Sigmoid colon (tissue), 7 donors: Measurements from ENCODE around the gene PPP1R3C. TPM values are rescaled to one million over a fixed set of nuclear protein-coding genes. Genes with fewer than 3 reads are reported as not detected.

Source experiments
- DNase-seq: peaks from one replicate; pipeline ENCODE4 v3.0.0-alpha.2; 2019
- H3K27ac ChIP-seq, 4 donors: fragments of 200-600 bp; sonication (generic); one replicate each; pipeline ENCODE4 v1.5.1; 2016 to 2019; ENCODE audit warnings: mild to moderate bottlenecking in 1 of 4
- H3K27me3 ChIP-seq, 3 donors: fragments of 200-600 bp; sonication (generic); one replicate each; pipeline ENCODE4 v1.5.1; 2019; ENCODE audit warnings: mild to moderate bottlenecking in 1 of 3
- H3K36me3 ChIP-seq, 4 donors: fragments of 200-600 bp; sonication (generic); one replicate each; pipeline ENCODE4 v1.5.1; 2016 to 2019
- H3K4me1 ChIP-seq, 4 donors: fragments of 200-600 bp; sonication (generic); one replicate each; pipeline ENCODE4 v1.5.1; 2017 to 2019
- H3K4me3 ChIP-seq, 4 donors: fragments of 200-600 bp; sonication (generic); one replicate each; pipeline ENCODE4 v1.5.1; 2017 to 2019; ENCODE audit warnings: mild to moderate bottlenecking in 2 of 4, moderate library complexity in 1 of 4
- H3K9me3 ChIP-seq, 4 donors: fragments of 200-600 bp in 3 of 4; sonication (generic) in 3 of 4; one replicate each; pipeline versions ENCODE4 v1.5.1 to v1.6.1; 2013 to 2019
- CTCF ChIP-seq, 4 experiments: fragments of 450-650 bp in 3 of 4; fragments of 200-600 bp in 1 of 4; IDR thresholded peaks; one replicate each; pipeline ENCODE4 v1.5.1; 2016 to 2019; ENCODE audit warnings: antibody characterized with exemption in 4 of 4, mild to moderate bottlenecking in 3 of 4, moderate library complexity in 2 of 4
- EP300 ChIP-seq, 4 donors: sonication (generic); formaldehyde crosslinking; IDR thresholded peaks; one replicate each; pipeline ENCODE4 v1.6.1; 2017; ENCODE audit warnings: antibody characterized with exemption in 4 of 4
- POLR2A ChIP-seq, 2 donors: fragments of 450-650 bp; IDR thresholded peaks; one replicate each; pipeline ENCODE4 v1.6.1; 2016; ENCODE audit warnings: antibody characterized with exemption in 2 of 2, mild to moderate bottlenecking in 2 of 2, moderate library complexity in 2 of 2
- POLR2AphosphoS5 ChIP-seq, 4 donors: sonication (generic); formaldehyde crosslinking; IDR thresholded peaks; one replicate each; pipeline ENCODE4 v1.6.1; 2017; ENCODE audit warnings: antibody characterized with exemption in 4 of 4
- WGBS, 2 donors: extraction: QIAGEN DNeasy Blood & Tissue Kit; methylation state at CpG; one replicate each; pipeline ENCODE4 v1.1.7; 2013; 5-methylcytosine and 5-hydroxymethylcytosine counted together
- intact Hi-C: fragments of 100-400 bp; cut with DNase I; formaldehyde crosslinking; loops from one replicate; pipeline ENCODE4 v1.15.1; 2023
- polyA plus RNA-seq, 3 donors: library from polyadenylated mRNA; stranded (reverse); fragments of 200-250 nt; gene quantifications; one replicate each; pipeline ENCODE4 v1.2.3, GENCODE V29; 2013
- total RNA-seq, 4 donors: library from RNA; depleted of rRNA; stranded (reverse); fragments of >200 nt; gene quantifications; one replicate each; pipeline ENCODE4 v1.1.0, GENCODE V29; 2016
- donor health status: healthy with polysubstance abuse.
- donor health status: Bipolar disorder and iron deficiency.
- donor health status: healthy.

PPP1R3C gene
- total and polyA plus RNA-seq, 7 donors = 1.9 to 40.0 (median 23.7) TPM

DNA sequence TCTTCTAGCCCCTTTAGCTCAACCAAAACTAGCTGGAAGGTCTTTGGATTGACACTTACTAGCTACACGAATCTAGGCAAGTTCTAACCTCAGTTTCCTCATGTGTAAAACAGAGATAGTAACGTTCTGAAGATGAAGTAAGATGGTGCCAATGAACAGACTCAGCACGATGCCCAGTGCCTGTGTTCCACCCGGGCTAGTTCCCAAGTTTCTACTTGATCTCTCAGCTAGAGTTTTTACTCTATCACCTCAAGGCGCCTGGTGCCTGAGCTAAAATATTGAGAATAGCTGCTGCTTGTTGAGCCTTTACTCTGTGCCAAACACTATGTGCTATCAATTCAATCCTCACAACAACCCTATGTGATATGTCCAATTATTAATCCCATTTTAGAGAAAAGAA is 1.4 kb upstream of the PPP1R3C start:
- 83 to 87% methylated on average over 5 of the region's 5 CpGs for WGBS, 2 donors
- TF ChIP-seq POLR2A (IDR thresholded peaks at IDR 0.05) = no peak
- TF ChIP-seq CTCF (IDR thresholded peaks at IDR 0.05) = no peak
- TF ChIP-seq POLR2AphosphoS5 (IDR thresholded peaks at IDR 0.05) = no peak
- no peak for TF ChIP-seq EP300 (IDR thresholded peaks at IDR 0.05)
- peak overlapping the region; percentile 77 to 93 (median 86) for H3K27ac ChIP-seq
- H3K36me3 ChIP-seq = peaks cover 0 to 14% (median 10%) of the 10 kb centered on the region in 4 donors
- peaks cover 0 to 44% (median 30%) of the 10 kb centered on the region in 4 donors for H3K4me1 ChIP-seq
- H3K27me3 ChIP-seq = no peaks in the 10 kb centered on the region
- DNase-seq = no peak
- H3K9me3 ChIP-seq = no peaks in the 10 kb centered on the region
- intact Hi-C loops = loop anchor here (5.0 to 10.0 kb wide), 3 partner anchors 161 to 469 kb away; partner anchors contain the start of genes FGFBP3 and TNKS2
- no peak overlapping the region for H3K4me3 ChIP-seq

DNA sequence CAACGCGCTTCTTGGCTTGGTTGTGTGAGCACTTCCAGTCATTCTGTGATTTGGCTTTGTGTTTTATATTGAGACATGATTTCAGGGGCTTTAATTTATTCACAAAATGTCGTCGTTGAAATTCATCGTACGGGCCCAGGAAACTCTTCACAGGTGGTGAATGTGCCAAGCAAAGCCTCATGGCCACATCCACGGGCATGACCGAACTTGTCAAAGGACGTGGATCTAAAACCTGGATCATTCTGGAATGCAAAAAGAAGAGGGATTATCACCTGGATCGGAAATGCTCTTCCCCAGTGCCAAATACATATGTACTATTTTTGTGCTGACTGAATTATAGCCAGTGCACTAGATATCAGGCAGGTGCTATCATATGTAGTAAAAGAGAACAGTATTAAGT is 2.2 kb downstream of the PPP1R3C start:
- intact Hi-C loops = loop anchor here (5.0 to 10.0 kb wide), 3 partner anchors 164 to 466 kb away; partner anchors contain the start of genes FGFBP3 and TNKS2
- no peak for TF ChIP-seq POLR2AphosphoS5 (IDR thresholded peaks at IDR 0.05)
- no peak for TF ChIP-seq CTCF (IDR thresholded peaks at IDR 0.05)
- TF ChIP-seq POLR2A (IDR thresholded peaks at IDR 0.05) = no peak
- TF ChIP-seq EP300 (IDR thresholded peaks at IDR 0.05) = no peak
- 93 to 94% methylated on average over 10 of the region's 10 CpGs for WGBS, 2 donors
- Histone ChIP-seq H3K4me1 (peaks cover 0 to 70% (median 49%) of the 10 kb centered on the region in 4 donors), H3K27ac (peak overlapping the region; percentile 77 to 93 (median 86)), H3K4me3 (peak overlapping the region in 3 of 4 donors; percentile 57 to 77 (median 58)), H3K27me3 (no peaks in the 10 kb centered on the region), H3K36me3 (peaks cover 0 to 30% (median 12%) of the 10 kb centered on the region in 4 donors), H3K9me3 (no peaks in the 10 kb centered on the region)
- DNase-seq = no peak

- TF ChIP-seq POLR2A (IDR thresholded peaks at IDR 0.05) = no peak
- TF ChIP-seq CTCF (IDR thresholded peaks at IDR 0.05) = no peak
- TF ChIP-seq POLR2AphosphoS5 (IDR thresholded peaks at IDR 0.05) = no peak
- TF ChIP-seq EP300 (IDR thresholded peaks at IDR 0.05) = no peak
- Histone ChIP-seq H3K36me3 (peaks cover 0 to 37% (median 12%) of the 10 kb centered on the region in 4 donors), H3K27ac (peak overlapping the region; percentile 20 to 93 (median 86)), H3K27me3 (no peaks in the 10 kb centered on the region), H3K4me3 (peak overlapping the region in 2 of 4 donors; percentile 23 to 57), H3K9me3 (no peaks in the 10 kb centered on the region), H3K4me1 (peaks cover 0 to 66% (median 49%) of the 10 kb centered on the region in 4 donors)
- WGBS, 2 donors = 92 to 94% methylated on average over 11 of the region's 11 CpGs
- intact Hi-C loops = loop anchor here (5.0 to 10.0 kb wide), 3 partner anchors 165 to 465 kb away; partner anchors contain the start of genes FGFBP3 and TNKS2
- no peak for DNase-seq
Observed at GRCh38 chr10:91629715-91630549, 2.9 kb downstream of the PPP1R3C start.

GRCh38 chr10:91628383-91628782 is 4.5 kb downstream of the PPP1R3C start:
- 89% methylated on average over 1 of the region's 1 CpG for WGBS, 2 donors
- intact Hi-C loops = no loop called here
- H3K27me3 ChIP-seq = no peaks in the 10 kb centered on the region
- no peak for DNase-seq
- no peak for TF ChIP-seq CTCF (IDR thresholded peaks at IDR 0.05)
- TF ChIP-seq POLR2AphosphoS5 (IDR thresholded peaks at IDR 0.05) = no peak
- no peak for TF ChIP-seq POLR2A (IDR thresholded peaks at IDR 0.05)
- no peak for TF ChIP-seq EP300 (IDR thresholded peaks at IDR 0.05)
- H3K4me3 ChIP-seq = peak overlapping the region in 2 of 4 donors; percentile 23 to 57
- H3K27ac ChIP-seq = peak overlapping the region; percentile 37 to 93 (median 86)
- H3K36me3 ChIP-seq = peaks cover 0 to 38% (median 12%) of the 10 kb centered on the region in 4 donors
- peaks cover 0 to 55% (median 41%) of the 10 kb centered on the region in 4 donors for H3K4me1 ChIP-seq
- no peaks in the 10 kb centered on the region for H3K9me3 ChIP-seq
